PC-3 (cell line): Measurements from ENCODE around the gene SHOX. TPM values are rescaled to one million over a fixed set of nuclear protein-coding genes. Genes with fewer than 3 reads are reported as not detected.
"Not testable (repeated sequence)": the region's sequence is repeated elsewhere in the genome, so short reads cannot be mapped to it uniquely, and the experiment has no call there.

ENCODE experiments used
- ATAC-seq: fragments of 200-7000 bp; cut with Tn5 transposase; 2 replicates; pipeline ENCODE4 v1.9.1; 2020; ENCODE audit warnings: mild to moderate bottlenecking, moderate library complexity
- BruUV-seq: library from RNA; stranded (reverse); fragments of 400-500 nt; replicated peaks from 2 replicates; lab custom pipeline; 2021; lab: Mats Ljungman, UMichigan
- CTCF ChIA-PET: fragments of 300-600 bp; sonication (Branson Sonifier 250); formaldehyde crosslinking; loops from one replicate; lab custom pipeline; 2022; ENCODE audit warnings: antibody characterized with exemption; lab: Charles Lee
- POLR2A ChIA-PET: fragments of 300-600 bp; sonication (Branson Sonifier 250); formaldehyde crosslinking; loops from one replicate; lab custom pipeline; 2022; ENCODE audit warnings: antibody characterized with exemption; ENCODE audit not compliant: unreplicated experiment; lab: Charles Lee
- DNase-seq: peaks from one replicate; pipeline ENCODE4 v3.0.0-alpha.2; 2015
- H2AFZ ChIP-seq: fragments of 300-600 bp; sonication (generic); 2 replicates; pipeline ENCODE4 v1.6.0; 2016; ENCODE audit warnings: antibody characterized with exemption, low read length
- H3F3A ChIP-seq: fragments of 300-600 bp; sonication (generic); one replicate; pipeline ENCODE4 v1.6.0; 2017; ENCODE audit warnings: antibody characterized with exemption, low read length, control low read depth, mild to moderate bottlenecking; ENCODE audit not compliant: unreplicated experiment
- H3K27ac ChIP-seq: fragments of 300-600 bp; sonication (generic); 2 replicates; pipeline ENCODE4 v1.5.1; 2016; ENCODE audit warnings: mild to moderate bottlenecking, low read length
- H3K27me3 ChIP-seq: fragments of 300-600 bp; sonication (generic); 2 replicates; pipeline ENCODE4 v1.6.1; 2016; ENCODE audit warnings: low read length, mixed read lengths
- H3K36me3 ChIP-seq: fragments of 300-600 bp; sonication (generic); 2 replicates; pipeline ENCODE4 v1.6.1; 2016; ENCODE audit warnings: low read depth, mixed run types, low read length, mixed read lengths
- H3K4me1 ChIP-seq: fragments of 300-600 bp; sonication (generic); 2 replicates; pipeline ENCODE4 v1.5.1; 2016; ENCODE audit warnings: low read length; ENCODE audit not compliant: insufficient read depth
- H3K4me2 ChIP-seq: fragments of 300-600 bp; sonication (generic); 2 replicates; pipeline ENCODE4 v1.6.0; 2016; ENCODE audit warnings: low read length
- H3K4me3 ChIP-seq: fragments of 300-600 bp; sonication (generic); 2 replicates; pipeline ENCODE4 v1.5.1; 2016; ENCODE audit warnings: mild to moderate bottlenecking, low read length, mixed read lengths
- H3K79me2 ChIP-seq: fragments of 300-600 bp; sonication (generic); 2 replicates; pipeline ENCODE4 v1.6.1; 2017; ENCODE audit warnings: low read length, mixed read lengths
- H3K9ac ChIP-seq: fragments of 300-600 bp; sonication (generic); 2 replicates; pipeline ENCODE4 v1.6.0; 2016; ENCODE audit warnings: mild to moderate bottlenecking, low read length
- H3K9me2 ChIP-seq: fragments of 300-600 bp; sonication (generic); replicated peaks from 2 replicates; pipeline ENCODE4 v1.6.1; 2016; ENCODE audit warnings: mixed run types, low read length, mixed read lengths
- H3K9me3 ChIP-seq: fragments of 300-600 bp; sonication (generic); 2 replicates; pipeline ENCODE4 v1.6.1; 2016; ENCODE audit warnings: low read length, mixed read lengths
- H4K20me1 ChIP-seq: fragments of 300-600 bp; sonication (generic); 2 replicates; pipeline ENCODE4 v1.6.1; 2016; ENCODE audit warnings: low read length, mixed read lengths
- EZH2 ChIP-seq: fragments of 300-600 bp; sonication (generic); IDR thresholded peaks from one replicate; pipeline ENCODE4 v1.6.1; 2017; ENCODE audit warnings: antibody characterized with exemption, mild to moderate bottlenecking, low read length; ENCODE audit not compliant: unreplicated experiment
- EZH2phosphoT487 ChIP-seq: fragments of 300-600 bp; sonication (generic); IDR thresholded peaks from 2 replicates; pipeline ENCODE4 v1.6.1; 2018; ENCODE audit warnings: mild to moderate bottlenecking, antibody characterized with exemption, low read length, borderline replicate concordance
- intact Hi-C: fragments of 100-400 bp; cut with micrococcal nuclease; formaldehyde crosslinking; loops from 2 replicates; pipeline ENCODE4 v1.9.0; 2023
- total RNA-seq: library from RNA; depleted of rRNA; stranded (reverse); fragments of >200 nt; gene quantifications from 2 replicates; pipeline ENCODE4 v1.2.3, GENCODE V29; 2014
- TF ChIP-seq, protein P1 (sequence below): fragments of 300-600 bp; sonication (generic); conservative IDR thresholded peaks from 2 replicates; pipeline ENCODE4 v1.5.1; 2017; ENCODE audit warnings: antibody characterized with exemption, low read depth, mild to moderate bottlenecking, low read length

The SHOX gene
- total RNA-seq, 1 experiment from 2014 or later = not detected

DNA sequence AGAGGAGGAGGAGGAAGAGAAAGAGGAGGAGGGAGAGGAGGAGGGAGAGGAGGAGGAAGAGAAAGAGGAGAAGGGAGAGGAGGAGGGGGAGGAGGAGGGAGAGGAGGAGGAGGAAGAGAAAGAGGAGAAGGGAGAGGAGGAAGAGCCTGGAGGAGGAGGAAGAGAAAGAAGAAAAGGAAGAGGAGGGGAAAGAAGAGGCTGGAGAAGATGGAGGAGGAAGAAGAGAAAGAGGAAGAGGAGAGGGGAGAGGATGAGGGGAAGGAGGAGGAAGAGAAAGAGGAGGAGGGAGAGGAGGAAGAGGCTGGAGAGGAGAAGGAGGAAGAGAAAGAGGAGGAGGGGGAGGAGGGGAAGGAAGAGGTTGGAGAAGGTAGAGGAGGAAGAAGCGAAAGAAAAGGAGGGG is 46.0 kb upstream of the SHOX start:
- H3K27ac ChIP-seq = no peak overlapping the region
- ChIA-PET CTCF (no interaction called here), POLR2A (no interaction called here)
- no peaks in the 10 kb centered on the region for H3K9me3 ChIP-seq
- H3K36me3 ChIP-seq = no peaks in the 10 kb centered on the region
- H2AFZ ChIP-seq = no peak overlapping the region
- TF ChIP-seq EZH2phosphoT487 (no peak), EZH2 (no peak)
- TF ChIP-seq, protein P1, sequence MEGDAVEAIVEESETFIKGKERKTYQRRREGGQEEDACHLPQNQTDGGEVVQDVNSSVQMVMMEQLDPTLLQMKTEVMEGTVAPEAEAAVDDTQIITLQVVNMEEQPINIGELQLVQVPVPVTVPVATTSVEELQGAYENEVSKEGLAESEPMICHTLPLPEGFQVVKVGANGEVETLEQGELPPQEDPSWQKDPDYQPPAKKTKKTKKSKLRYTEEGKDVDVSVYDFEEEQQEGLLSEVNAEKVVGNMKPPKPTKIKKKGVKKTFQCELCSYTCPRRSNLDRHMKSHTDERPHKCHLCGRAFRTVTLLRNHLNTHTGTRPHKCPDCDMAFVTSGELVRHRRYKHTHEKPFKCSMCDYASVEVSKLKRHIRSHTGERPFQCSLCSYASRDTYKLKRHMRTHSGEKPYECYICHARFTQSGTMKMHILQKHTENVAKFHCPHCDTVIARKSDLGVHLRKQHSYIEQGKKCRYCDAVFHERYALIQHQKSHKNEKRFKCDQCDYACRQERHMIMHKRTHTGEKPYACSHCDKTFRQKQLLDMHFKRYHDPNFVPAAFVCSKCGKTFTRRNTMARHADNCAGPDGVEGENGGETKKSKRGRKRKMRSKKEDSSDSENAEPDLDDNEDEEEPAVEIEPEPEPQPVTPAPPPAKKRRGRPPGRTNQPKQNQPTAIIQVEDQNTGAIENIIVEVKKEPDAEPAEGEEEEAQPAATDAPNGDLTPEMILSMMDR = no peak
- no peak overlapping the region for H3K9ac ChIP-seq
- H3K79me2 ChIP-seq = no peaks in the 10 kb centered on the region
- BruUV-seq = no TSS peak
- H3K27me3 ChIP-seq = no peaks in the 10 kb centered on the region
- H4K20me1 ChIP-seq = no peaks in the 10 kb centered on the region
- H3K4me1 ChIP-seq = no peaks in the 10 kb centered on the region
- no peak overlapping the region for H3K4me2 ChIP-seq
- H3K4me3 ChIP-seq = no peak overlapping the region
- no peaks in the 10 kb centered on the region for H3F3A ChIP-seq
- no peaks in the 10 kb centered on the region for H3K9me2 ChIP-seq
- DNase-seq (no peak), ATAC-seq (no peak)
- intact Hi-C loops = no loop called here

DNA sequence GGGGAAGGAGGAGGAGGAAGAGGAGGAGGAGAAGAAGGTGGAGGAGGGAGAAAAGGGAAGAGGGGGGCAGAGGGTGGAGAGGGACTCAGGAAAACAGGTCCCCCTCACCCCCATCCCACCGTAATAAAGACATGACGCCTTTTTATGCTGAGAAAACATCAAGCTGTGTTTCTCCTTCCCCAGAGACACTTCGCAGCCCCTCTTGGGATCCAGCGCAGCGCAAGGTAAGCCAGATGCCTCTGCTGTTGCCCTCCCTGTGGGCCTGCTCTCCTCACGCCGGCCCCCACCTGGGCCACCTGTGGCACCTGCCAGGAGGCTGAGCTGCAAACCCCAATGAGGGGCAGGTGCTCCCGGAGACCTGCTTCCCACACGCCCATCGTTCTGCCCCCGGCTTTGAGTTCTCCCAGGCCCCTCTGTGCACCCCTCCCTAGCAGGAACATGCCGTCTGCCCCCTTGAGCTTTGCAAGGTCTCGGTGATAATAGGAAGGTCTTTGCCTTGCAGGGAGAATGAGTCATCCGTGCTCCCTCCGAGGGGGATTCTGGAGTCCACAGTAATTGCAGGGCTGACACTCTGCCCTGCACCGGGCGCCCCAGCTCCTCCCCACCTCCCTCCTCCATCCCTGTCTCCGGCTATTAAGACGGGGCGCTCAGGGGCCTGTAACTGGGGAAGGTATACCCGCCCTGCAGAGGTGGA is 45.3 kb upstream of the SHOX start:
- ATAC-seq (no peak), DNase-seq (no peak)
- ChIA-PET CTCF (no interaction called here), POLR2A (no interaction called here)
- no peak overlapping the region for H3K9ac ChIP-seq
- no peak overlapping the region for H2AFZ ChIP-seq
- no peaks in the 10 kb centered on the region for H3K27me3 ChIP-seq
- TF ChIP-seq EZH2phosphoT487 = no peak
- TF ChIP-seq, protein P1 = no peak
- no peak for TF ChIP-seq EZH2
- no TSS peak for BruUV-seq
- H3K4me2 ChIP-seq = no peak overlapping the region
- H3K27ac ChIP-seq = no peak overlapping the region
- H3K36me3 ChIP-seq = no peaks in the 10 kb centered on the region
- no peaks in the 10 kb centered on the region for H3K9me3 ChIP-seq
- H3K79me2 ChIP-seq = no peaks in the 10 kb centered on the region
- no peak overlapping the region for H3K4me3 ChIP-seq
- no peaks in the 10 kb centered on the region for H3K4me1 ChIP-seq
- no peaks in the 10 kb centered on the region for H4K20me1 ChIP-seq
- H3F3A ChIP-seq = no peaks in the 10 kb centered on the region
- intact Hi-C loops = no loop called here
- no peaks in the 10 kb centered on the region for H3K9me2 ChIP-seq

DNA sequence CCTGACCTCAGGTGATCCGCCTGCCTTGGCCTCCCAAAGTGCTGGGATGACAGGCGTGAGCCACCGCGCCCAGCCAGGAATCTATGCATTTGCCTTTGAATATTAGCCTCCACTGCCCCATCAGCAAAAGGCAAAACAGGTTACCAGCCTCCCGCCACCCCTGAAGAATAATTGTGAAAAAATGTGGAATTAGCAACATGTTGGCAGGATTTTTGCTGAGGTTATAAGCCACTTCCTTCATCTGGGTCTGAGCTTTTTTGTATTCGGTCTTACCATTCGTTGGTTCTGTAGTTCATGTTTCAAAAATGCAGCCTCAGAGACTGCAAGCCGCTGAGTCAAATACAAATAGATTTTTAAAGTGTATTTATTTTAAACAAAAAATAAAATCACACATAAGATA is 44.2 kb upstream of the SHOX start:
- Histone ChIP-seq H4K20me1 (no peaks in the 10 kb centered on the region), H3K4me1 (no peaks in the 10 kb centered on the region), H3K9ac (no peak overlapping the region), H3K9me3 (no peaks in the 10 kb centered on the region), H3K9me2 (no peaks in the 10 kb centered on the region), H3K36me3 (no peaks in the 10 kb centered on the region), H3K79me2 (no peaks in the 10 kb centered on the region), H2AFZ (no peak overlapping the region), H3K4me2 (no peak overlapping the region), H3K27me3 (no peaks in the 10 kb centered on the region), H3F3A (no peaks in the 10 kb centered on the region), H3K4me3 (no peak overlapping the region), H3K27ac (no peak overlapping the region)
- intact Hi-C loops = no loop called here
- ATAC-seq (no peak), DNase-seq (no peak)
- TF ChIP-seq EZH2phosphoT487 (no peak), EZH2 (no peak)
- TF ChIP-seq, protein P1 = no peak
- POLR2A ChIA-PET = no interaction called here
- CTCF ChIA-PET = no interaction called here
- no TSS peak for BruUV-seq

DNA sequence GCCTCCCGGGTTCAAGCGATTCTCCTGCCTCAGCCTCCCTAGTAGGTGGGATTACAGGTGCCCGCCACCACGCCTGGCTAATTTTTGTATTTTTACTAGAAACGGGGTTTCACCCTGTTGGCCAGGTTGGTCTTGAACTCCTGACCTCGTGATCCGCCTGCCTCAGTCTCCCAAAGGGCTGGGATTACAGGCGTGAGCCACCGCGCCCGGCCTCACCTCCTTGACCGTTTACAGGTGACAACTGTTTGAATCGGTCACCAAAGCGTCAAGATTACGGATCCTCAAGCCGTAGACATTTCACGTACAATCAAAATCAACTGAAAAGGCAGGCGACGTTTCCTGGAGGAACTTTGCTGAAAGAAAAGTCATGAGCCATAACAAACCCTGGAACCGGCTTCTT is 41.3 kb upstream of the SHOX start:
- H3K27me3 ChIP-seq = peaks cover 10% of the 10 kb centered on the region
- H3K9ac ChIP-seq, ATAC-seq, H3K9me2 ChIP-seq, POLR2A ChIA-PET, H3K4me1 ChIP-seq, intact Hi-C loops, H2AFZ ChIP-seq, H3K4me2 ChIP-seq, H3F3A ChIP-seq, H3K4me3 ChIP-seq, H3K36me3 ChIP-seq, H3K79me2 ChIP-seq, H3K9me3 ChIP-seq, CTCF ChIA-PET, DNase-seq, BruUV-seq, H4K20me1 ChIP-seq, H3K27ac ChIP-seq: not testable (repeated sequence)
